GM12873 (cell line): ENCODE data around the gene KHK.

ENCODE experiments used
- TF ChIP-seq, protein P1 (sequence below): IDR thresholded peaks from 2 replicates; pipeline ENCODE4 v1.5.1; 2012; ENCODE audit warnings: low read depth, mild to moderate bottlenecking, moderate library complexity, low read length, control low read depth; ENCODE audit not compliant: insufficient read depth; ENCODE audit errors: missing control alignments

Gene KHK

DNA sequence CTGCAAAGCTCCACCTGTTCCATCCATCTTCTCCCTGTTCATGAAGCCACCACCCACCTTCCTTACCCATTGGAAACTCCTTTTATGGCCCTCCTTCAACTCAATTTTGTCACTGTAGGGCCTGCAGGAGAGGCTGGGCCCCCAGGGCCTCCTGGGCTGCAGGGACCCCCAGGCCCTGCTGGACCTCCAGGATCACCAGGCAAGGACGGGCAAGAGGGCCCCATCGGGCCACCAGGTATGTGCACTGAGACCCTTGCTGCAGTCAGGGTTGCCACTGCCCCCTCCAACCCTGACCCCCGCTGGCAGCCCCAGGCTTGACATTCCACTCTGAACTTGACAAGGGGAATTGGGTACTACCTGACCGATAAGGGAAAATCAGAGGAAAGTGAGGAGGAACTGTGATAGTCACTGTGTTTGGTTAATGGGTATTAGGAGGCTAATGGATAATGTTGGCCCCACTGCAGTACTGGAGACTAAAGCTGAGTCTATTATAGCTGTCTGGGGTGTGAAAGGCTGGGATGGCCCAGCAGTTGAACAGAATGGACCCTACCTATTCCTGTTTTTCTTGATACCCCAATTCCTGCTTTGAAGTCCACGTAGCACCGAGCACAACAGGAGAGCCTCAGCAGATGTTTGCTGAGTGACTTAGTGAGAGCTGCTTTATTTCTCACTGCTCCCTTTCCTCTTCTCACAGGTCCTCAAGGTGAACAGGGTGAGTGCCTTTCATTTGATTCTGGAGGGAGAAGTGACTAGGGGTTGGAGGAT is 2.1 kb upstream of the KHK start:
- TF ChIP-seq, protein P1, sequence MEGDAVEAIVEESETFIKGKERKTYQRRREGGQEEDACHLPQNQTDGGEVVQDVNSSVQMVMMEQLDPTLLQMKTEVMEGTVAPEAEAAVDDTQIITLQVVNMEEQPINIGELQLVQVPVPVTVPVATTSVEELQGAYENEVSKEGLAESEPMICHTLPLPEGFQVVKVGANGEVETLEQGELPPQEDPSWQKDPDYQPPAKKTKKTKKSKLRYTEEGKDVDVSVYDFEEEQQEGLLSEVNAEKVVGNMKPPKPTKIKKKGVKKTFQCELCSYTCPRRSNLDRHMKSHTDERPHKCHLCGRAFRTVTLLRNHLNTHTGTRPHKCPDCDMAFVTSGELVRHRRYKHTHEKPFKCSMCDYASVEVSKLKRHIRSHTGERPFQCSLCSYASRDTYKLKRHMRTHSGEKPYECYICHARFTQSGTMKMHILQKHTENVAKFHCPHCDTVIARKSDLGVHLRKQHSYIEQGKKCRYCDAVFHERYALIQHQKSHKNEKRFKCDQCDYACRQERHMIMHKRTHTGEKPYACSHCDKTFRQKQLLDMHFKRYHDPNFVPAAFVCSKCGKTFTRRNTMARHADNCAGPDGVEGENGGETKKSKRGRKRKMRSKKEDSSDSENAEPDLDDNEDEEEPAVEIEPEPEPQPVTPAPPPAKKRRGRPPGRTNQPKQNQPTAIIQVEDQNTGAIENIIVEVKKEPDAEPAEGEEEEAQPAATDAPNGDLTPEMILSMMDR: no peak

DNA sequence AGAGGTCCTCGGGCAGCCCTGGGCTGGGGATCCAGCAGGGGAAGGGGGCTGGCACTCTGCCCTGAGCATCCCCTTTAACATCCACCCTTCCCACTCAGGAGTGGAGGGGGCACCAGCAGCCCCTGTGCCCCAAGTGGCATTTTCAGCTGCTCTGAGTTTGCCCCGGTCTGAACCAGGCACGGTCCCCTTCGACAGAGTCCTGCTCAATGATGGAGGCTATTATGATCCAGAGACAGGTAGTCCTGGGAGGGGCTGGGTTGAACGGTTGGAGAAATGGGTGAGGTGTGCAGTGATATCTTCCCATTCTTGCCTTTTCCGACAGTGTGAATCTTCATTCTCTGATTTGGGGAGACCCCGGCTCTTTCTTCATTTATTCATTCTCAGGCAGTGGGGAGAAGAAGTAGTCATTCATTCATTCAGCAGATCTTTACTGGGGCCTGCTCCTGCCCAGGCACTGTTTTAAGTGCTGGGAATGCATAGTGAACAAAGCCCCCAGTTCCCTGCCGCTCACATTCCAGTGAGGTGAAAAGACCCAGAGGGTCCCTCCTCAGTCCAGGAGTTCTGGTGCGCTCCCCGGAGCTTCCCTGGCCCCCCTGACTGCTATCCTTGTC is 1.4 kb upstream of the KHK start:
- TF ChIP-seq, protein P1: no peak

DNA sequence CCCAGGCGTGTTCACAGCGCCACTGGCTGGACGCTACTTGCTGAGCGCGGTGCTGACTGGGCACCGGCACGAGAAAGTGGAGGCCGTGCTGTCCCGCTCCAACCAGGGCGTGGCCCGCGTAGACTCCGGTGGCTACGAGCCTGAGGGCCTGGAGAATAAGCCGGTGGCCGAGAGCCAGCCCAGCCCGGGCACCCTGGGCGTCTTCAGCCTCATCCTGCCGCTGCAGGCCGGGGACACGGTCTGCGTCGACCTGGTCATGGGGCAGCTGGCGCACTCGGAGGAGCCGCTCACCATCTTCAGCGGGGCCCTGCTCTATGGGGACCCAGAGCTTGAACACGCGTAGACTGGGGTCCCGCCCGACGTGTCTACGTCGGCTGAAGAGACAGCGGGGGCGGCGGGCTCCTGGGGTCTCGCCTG is 891 bp upstream of the KHK start:
- TF ChIP-seq, protein P1: peak; percentile 12

DNA sequence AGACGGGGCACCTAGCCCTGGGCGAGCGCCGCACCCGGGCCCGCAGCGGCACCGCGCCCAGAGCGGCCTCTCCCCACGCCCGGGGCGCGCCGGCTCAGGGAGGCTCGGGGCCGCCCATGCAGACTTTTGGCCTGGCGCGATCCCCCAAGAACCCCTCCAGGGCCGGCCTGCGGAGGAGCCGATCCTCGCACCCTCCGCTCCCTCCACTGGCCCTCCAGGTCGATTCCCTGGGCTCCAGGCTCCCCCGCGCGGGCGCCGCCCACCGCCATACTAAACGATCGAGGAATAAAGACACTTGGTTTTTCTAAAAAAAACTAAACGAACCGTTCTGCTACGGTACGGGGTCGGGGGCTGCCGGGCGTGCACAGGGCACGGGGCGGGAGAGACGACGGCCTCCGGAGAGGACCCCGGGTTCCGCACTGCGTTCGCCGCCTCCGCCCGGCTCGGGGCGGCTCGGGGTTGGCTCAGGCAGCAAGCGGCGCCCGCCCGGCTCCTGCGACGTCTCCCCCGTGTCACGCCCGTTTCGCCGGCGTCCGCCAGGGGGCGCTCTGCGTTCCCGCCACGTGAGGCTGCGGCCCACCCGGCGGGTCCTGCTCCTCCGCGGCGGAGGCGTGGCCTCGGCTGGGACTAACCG is 365 bp upstream of the KHK start:
- TF ChIP-seq, protein P1: peak; percentile 76

DNA sequence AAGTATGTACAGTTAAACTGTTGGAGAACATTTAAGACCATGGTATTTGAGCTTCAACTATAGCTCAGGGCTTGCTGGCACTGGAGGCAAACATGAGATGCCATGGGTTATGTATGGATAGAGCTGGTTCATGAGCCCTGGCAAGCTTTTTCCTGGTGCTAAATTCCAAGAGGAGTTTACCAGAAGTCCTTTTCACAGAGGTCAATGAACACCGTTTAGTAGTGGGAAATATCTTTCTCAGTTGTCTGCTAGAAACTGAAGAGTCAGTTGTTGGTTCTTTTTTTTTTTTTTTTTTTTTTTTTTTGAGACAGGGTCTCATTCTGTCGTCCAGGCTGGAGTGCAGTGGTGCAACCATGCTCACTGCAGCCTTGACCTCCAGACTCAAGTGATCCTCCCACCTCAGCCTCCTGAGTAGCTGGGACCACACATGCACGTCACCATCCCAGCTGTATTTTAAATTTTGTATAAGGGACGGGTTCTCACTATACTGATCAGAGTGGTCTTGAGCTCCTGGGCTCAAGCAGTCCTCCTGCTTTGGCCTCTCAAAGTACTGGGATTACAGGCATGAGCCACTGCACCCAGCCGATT is 1.3 kb downstream of the KHK start:
- TF ChIP-seq, protein P1: no peak

DNA sequence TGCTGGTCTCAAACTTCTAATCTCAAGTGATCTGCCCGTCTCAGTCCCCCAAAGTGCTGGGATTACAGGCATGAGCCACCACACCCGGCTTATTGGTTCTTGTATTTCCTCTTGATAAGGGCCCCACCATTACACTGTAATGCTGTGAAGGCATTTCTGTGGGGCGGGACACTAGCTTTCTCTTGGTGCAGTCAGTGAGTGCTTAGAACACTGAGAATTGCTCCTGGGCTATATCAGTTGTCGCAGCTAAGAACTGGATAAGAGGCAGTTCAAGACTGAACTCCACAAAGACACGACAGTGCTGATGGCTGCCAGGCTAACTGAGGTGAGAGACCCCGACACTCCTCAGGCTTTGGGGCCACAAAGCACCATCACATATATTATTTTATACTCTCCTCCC is 2.1 kb downstream of the KHK start:
- TF ChIP-seq, protein P1: no peak
